GM18507 (cell line): ENCODE measurements around the gene TMEM240.

ENCODE experiments used
- DNase-seq: peaks from one replicate; pipeline ENCODE4 v3.0.0; 2011; ENCODE audit warnings: low read depth; ENCODE audit not compliant: insufficient read length; ENCODE audit errors: extremely low spot score
- FAIRE-seq: peaks from 2 replicates; lab custom pipeline; 2011; peaks lifted over from hg19 to GRCh38; lab: Jason Lieb, UNC

The TMEM240 gene

DNA sequence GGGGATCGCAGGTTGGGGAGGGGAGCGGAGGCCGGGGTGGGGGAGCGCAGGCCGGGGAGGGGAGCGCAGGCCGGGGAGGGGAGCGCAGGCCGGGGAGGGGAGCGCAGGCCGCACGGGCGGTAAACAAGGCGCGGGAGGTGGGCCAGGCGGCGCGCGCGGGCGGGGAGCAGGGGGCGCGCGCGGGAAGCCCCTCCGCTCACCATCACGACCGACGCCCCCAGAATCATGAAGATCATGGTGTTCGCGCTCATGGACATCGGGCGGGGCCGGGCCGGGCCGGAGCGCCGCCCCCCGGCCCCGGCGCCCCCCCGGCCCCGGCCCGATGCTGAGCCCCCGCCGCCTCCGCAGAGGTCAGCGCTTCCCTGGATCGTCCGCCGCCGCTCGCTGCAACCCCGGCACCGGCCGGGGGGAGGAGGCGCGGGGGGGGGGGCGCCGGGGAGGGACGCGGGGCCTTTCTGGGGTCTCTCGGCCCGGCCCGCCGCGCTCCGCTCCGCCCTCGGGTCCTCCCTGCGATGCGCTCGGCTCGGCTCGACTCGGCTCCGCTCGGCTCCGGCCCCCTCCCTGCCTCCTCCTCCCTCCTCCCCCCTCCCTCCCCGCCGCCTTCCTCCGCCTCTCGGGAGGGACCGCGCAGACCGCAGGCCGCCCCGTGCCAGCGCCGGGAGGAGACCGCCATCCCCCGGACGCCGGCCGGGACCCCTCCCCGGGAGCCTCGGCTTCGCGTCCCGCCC is at the start of gene TMEM240:
Gene TMEM240, minus strand, starts transcription at position 535 of the 728 bp plus-strand sequence. Its CDS starts 278 bp downstream, at position 257.
- no peak for FAIRE-seq
- DNase-seq = no peak

GRCh38 chr1:1583347-1584010 is 43.1 kb upstream of the TMEM240 start:
- FAIRE-seq = no peak
- DNase-seq = no peak

GRCh38 chr1:1582585-1583346 is 42.3 kb upstream of the TMEM240 start:
- FAIRE-seq (no peak), DNase-seq (no peak)

- DNase-seq (no peak), FAIRE-seq (no peak)
These were observed 38.0 kb upstream of the TMEM240 start for GRCh38 chr1:1578371-1578940.

- FAIRE-seq (no peak), DNase-seq (no peak)
These were observed 37.1 kb upstream of the TMEM240 start for GRCh38 chr1:1577367-1578011.

- DNase-seq (peak; percentile 97), FAIRE-seq (peak; percentile 85)
These were observed 34.5 kb upstream of the TMEM240 start, which contains the start of gene SSU72 for GRCh38 chr1:1574721-1575537. Gene SSU72 (minus strand): TSS chr1:1574863. CDS start chr1:1574557, 306 bp downstream.

DNA sequence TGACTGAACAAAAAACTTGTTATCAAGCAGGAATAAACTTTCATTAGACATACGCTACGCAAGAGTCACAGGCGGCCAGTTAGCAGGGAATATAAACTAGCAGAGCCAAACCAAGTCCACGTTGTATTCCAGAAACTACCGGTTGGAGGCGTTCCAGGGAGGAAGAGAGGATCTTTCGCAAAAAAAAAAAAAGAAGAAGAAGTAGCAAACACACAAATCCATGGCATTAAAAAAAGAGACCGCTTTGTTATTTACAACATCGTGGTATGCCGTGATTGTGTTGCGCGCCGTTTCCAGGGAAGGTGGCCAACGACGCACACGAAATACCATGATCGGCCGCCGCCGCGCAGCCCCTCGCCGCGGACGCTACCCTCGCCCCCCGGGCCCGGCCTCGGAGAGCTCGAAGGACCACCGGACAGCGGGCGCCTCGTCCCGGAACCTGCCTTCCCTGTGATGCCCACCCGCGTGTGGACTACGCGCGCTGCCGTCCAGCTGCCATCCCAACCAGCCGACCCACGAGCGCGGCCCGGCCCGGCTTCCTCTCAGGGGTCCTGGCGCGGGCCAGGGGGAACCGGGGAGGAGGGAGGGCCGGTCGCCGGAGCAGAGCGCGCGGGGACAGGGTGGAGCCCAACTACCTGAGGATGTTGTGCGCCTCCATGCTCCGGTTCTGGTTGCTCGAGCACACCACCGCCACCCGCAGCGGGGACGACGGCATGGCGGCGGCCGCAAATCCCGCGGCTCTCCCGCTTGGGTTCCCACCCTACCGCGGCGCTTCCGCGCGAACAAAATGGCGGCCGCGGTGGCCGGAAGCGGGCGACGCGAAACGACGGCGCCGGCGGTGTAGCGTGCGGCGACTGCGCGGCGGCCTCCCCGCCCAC is 33.7 kb upstream of the TMEM240 start:
- FAIRE-seq (no peak), DNase-seq (peak; percentile 69)

GRCh38 chr1:1569341-1569740 is 28.9 kb upstream of the TMEM240 start:
- FAIRE-seq = no peak

DNA sequence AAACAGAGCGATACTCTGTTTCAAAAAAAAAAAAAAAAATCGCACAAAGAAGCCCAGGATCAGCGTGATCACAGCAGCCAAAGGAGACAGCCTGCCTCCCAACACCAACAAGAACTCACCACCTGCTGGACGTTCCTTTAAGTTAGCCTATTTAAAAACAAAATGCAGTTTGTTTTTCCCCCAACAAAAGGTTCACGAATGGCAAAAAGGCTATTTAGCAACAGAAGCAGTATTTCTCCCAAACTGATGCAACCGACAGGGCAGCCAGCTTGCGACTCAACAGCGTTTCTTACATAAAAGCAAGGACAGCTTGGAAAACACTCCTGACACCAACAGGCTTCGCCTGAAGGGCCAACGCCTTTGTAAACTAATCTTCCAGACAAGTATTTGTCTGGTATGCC is 27.5 kb upstream of the TMEM240 start:
- no peak for DNase-seq
- FAIRE-seq = no peak

More at GRCh38 chr1:1569341-1569740, 28.9 kb upstream of the TMEM240 start:
- DNase-seq = no peak

GRCh38 chr1:1567152-1567875 is 26.9 kb upstream of the TMEM240 start:
- FAIRE-seq = no peak

GRCh38 chr1:1565340-1565739 is 24.9 kb upstream of the TMEM240 start:
- DNase-seq (no peak), FAIRE-seq (no peak)

More at GRCh38 chr1:1567152-1567875, 26.9 kb upstream of the TMEM240 start:
- no peak for DNase-seq

- FAIRE-seq = no peak
- no peak for DNase-seq
These were observed 23.8 kb upstream of the TMEM240 start for GRCh38 chr1:1564268-1564667.

- no peak for FAIRE-seq
- no peak for DNase-seq
These were observed 23.3 kb upstream of the TMEM240 start for GRCh38 chr1:1563688-1564087.

DNA sequence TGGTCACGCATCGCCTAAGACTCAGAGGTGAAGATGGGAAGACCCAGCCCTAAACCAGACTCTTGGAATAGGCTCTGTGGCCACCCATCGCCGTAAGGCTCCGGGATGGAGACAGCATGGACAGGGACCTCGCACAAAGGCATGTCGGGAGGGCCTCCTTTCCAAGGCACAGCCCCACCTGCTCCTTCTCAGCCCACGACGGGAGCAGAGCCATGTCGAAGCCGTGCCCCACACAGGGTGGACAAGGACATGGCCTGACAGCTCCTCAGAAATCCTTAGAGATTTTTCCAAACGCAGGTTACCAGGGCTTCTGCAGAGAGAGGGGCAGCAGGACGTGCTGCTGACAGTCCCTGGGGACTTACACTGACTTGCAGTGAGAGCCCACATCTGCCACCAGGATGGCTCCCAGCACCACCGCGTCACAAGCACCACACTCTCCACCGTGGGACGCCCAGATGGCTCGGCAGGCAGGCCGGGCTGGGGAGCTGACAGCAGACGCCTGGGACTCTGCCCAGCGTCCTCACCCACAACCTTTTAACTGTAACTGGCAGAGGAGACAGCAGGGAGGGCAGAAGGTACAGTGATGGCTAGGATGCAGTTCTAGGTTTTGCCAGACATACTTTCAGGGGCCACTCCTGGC is 22.3 kb upstream of the TMEM240 start:
- DNase-seq = no peak
- no peak for FAIRE-seq

DNA sequence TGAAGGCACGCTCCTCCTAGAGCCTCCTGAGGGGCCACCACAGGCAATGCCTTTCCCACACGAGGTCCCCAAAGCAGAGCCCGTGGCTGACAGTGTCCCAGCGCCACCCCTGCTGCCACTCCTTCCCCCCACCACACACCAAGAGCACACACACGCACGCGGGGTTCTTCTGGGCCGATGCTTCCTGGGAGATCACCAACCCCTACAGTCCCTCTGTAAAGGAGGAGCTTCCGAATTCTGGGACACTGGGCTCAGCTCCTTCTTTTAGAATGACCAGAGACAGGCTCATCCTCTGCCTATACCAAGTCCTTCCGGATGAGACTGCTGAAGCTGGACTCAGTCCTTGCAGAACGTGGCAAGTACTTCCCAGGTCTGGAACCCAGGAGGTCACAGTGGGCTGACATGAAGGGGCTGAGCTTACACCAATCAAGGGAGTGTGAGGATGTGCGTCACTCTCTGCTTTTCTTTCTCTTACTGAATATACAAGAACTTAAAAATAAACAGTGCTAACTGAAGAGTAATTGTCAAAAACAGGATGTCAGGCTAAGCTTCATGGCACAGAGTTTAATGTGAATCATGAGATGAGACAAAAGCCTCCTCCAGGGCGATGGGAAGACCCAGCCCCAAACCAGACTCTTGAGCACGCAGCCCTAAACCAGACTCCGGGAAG is 21.5 kb upstream of the TMEM240 start:
- FAIRE-seq (no peak), DNase-seq (no peak)

GRCh38 chr1:1560178-1560577 is 19.8 kb upstream of the TMEM240 start:
- DNase-seq (no peak), FAIRE-seq (no peak)
